DND-41 (cell line): Measurements from ENCODE around the gene FAM9B.

Source experiments
- EZH2 ChIP-seq: IDR thresholded peaks from 3 replicates; pipeline ENCODE4 v1.6.1; 2012; ENCODE audit warnings: borderline replicate concordance, low read depth, mild to moderate bottlenecking, moderate library complexity, low read length, inconsistent platforms; ENCODE audit not compliant: severe bottlenecking
- TF ChIP-seq, protein P1 (sequence below): IDR thresholded peaks from 2 replicates; pipeline ENCODE4 v1.5.1; 2012; ENCODE audit warnings: borderline replicate concordance, low read length, moderate library complexity, mild to moderate bottlenecking; ENCODE audit not compliant: poor library complexity, severe bottlenecking; ENCODE audit errors: extremely low read depth

DNA sequence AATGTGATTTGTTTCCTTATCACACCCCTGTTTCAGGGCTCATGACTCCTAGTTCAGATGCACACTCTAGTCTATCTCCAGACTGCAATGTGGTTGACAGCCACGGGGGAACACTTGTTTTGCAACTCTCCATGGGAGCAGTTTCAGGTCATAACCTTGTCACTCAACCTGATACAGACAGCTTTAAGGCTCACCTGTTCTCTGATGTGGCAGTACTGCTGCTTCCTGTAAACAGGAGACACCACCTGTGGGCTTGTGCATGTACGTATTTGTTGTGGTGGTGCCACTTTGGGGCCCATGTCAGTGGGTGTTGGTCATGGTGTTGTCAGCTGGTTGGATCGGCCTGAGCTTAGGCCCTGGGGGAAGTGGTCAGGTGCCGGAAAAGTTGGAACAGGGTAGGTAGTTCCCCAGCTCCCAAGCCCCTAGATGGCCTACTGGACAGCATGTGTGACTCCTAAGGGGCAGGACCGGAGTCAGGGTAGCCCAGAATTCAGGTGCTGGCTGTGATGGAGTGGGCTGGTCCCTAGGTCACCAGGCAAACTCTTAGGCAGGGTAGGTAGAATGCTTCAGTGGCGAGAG, 46.2 kb downstream of the FAM9B start:
- no peak for TF ChIP-seq EZH2
- TF ChIP-seq, protein P1, sequence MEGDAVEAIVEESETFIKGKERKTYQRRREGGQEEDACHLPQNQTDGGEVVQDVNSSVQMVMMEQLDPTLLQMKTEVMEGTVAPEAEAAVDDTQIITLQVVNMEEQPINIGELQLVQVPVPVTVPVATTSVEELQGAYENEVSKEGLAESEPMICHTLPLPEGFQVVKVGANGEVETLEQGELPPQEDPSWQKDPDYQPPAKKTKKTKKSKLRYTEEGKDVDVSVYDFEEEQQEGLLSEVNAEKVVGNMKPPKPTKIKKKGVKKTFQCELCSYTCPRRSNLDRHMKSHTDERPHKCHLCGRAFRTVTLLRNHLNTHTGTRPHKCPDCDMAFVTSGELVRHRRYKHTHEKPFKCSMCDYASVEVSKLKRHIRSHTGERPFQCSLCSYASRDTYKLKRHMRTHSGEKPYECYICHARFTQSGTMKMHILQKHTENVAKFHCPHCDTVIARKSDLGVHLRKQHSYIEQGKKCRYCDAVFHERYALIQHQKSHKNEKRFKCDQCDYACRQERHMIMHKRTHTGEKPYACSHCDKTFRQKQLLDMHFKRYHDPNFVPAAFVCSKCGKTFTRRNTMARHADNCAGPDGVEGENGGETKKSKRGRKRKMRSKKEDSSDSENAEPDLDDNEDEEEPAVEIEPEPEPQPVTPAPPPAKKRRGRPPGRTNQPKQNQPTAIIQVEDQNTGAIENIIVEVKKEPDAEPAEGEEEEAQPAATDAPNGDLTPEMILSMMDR = no peak
